Nephron (organoid): ENCODE data around the gene WASF2.

ENCODE experiments used
- H3K27ac Mint-ChIP-seq, 3 experiments: 2 replicates each; pipeline ENCODE4 v1.8.0; 2020; ENCODE audit warnings: mixed read lengths in 3 of 3, mild to moderate bottlenecking in 2 of 3, moderate library complexity in 1 of 3
- H3K27me3 Mint-ChIP-seq: 2 replicates; pipeline ENCODE4 v1.8.0; 2021; ENCODE audit warnings: low read depth, mild to moderate bottlenecking, moderate library complexity, mixed read lengths
- H3K36me3 Mint-ChIP-seq: 2 replicates; pipeline ENCODE4 v1.8.0; 2020; ENCODE audit warnings: low read depth, mixed read lengths
- H3K4me1 Mint-ChIP-seq: 2 replicates; pipeline ENCODE4 v1.8.0; 2020; ENCODE audit warnings: mixed read lengths
- H3K4me3 Mint-ChIP-seq, 3 experiments: 2 replicates each; pipeline ENCODE4 v1.8.0; 2020; ENCODE audit warnings: mild to moderate bottlenecking in 3 of 3, mixed read lengths in 3 of 3, moderate library complexity in 2 of 3
- H3K9me3 Mint-ChIP-seq: 2 replicates; pipeline ENCODE4 v1.8.0; 2020; ENCODE audit warnings: mixed read lengths
- TF ChIP-seq, protein P1 (sequence below), 3 experiments: fragments of 200-600 bp; sonication (generic); IDR thresholded peaks; one replicate each; pipeline ENCODE4 v1.5.0; 2021; ENCODE audit warnings: antibody characterized with exemption in 3 of 3; ENCODE audit not compliant: unreplicated experiment in 3 of 3

Gene WASF2

DNA sequence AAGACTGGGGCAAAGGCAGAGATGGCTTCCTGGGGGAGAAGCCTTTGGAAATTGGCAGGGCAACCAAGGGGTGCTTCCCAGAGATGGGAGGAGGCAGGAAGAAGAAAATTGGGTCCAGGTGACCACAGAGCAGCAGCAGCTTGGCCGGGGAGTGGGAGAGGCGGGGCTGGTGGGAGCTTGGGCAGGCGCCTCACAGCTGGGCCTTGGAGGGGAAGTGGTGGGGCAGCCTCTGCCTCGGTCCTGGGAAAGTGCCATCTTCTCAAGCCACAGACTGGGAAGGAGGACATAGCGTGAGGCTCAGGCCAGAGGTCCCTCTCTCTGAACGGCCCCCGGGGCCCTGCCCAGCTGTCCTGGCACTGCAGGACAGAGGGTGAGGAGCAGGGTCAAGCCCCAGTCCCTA lies 24.0 kb upstream of the WASF2 start:
- peaks cover 58% of the 10 kb centered on the region for H3K4me1 Mint-ChIP-seq

DNA sequence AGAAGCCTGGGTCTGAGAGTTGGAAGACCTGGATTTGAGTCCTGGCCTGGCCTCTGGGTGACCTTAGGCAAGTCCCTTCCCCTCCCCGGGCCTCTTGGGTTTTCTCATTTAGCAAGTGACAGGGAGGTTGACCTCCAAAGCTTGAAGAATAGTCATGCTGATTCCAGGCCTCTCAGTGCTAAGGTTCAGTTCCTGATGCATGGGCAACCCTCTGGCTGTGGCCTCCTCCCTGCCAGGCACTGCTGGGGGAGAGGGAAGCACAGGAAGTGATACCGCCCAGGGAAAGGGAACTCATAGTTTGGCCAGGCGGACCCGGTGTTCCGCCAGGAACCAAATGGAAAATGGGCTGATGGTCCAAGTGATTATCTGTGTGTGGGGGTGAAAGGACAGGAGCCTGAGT lies 23.6 kb upstream of the WASF2 start:
- H3K4me1 Mint-ChIP-seq, result peaks cover 56% of the 10 kb centered on the region
- H3K27ac Mint-ChIP-seq, result peak overlapping the region; percentile 57 to 76 (median 73)
- peak overlapping the region in 2 of 3 experiments; percentile 19 to 32 for H3K4me3 Mint-ChIP-seq
- TF ChIP-seq, protein P1, sequence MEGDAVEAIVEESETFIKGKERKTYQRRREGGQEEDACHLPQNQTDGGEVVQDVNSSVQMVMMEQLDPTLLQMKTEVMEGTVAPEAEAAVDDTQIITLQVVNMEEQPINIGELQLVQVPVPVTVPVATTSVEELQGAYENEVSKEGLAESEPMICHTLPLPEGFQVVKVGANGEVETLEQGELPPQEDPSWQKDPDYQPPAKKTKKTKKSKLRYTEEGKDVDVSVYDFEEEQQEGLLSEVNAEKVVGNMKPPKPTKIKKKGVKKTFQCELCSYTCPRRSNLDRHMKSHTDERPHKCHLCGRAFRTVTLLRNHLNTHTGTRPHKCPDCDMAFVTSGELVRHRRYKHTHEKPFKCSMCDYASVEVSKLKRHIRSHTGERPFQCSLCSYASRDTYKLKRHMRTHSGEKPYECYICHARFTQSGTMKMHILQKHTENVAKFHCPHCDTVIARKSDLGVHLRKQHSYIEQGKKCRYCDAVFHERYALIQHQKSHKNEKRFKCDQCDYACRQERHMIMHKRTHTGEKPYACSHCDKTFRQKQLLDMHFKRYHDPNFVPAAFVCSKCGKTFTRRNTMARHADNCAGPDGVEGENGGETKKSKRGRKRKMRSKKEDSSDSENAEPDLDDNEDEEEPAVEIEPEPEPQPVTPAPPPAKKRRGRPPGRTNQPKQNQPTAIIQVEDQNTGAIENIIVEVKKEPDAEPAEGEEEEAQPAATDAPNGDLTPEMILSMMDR (IDR thresholded peaks at IDR 0.05; ENCODE audit: unreplicated experiment in 3 of 3), result no peak
- H3K9me3 Mint-ChIP-seq, result no peaks in the 10 kb centered on the region
- no peaks in the 10 kb centered on the region for H3K36me3 Mint-ChIP-seq
- no peaks in the 10 kb centered on the region for H3K27me3 Mint-ChIP-seq

More for the DNA sequence above, 24.0 kb upstream of the WASF2 start:
- Mint-ChIP-seq H3K9me3 (no peaks in the 10 kb centered on the region), H3K27ac (peak overlapping the region; percentile 57 to 76 (median 73)), H3K36me3 (no peaks in the 10 kb centered on the region), H3K27me3 (no peaks in the 10 kb centered on the region), H3K4me3 (peak overlapping the region in 1 of 3 experiments; percentile 19)
- TF ChIP-seq, protein P1 (IDR thresholded peaks at IDR 0.05; ENCODE audit: unreplicated experiment in 3 of 3), result no peak

DNA sequence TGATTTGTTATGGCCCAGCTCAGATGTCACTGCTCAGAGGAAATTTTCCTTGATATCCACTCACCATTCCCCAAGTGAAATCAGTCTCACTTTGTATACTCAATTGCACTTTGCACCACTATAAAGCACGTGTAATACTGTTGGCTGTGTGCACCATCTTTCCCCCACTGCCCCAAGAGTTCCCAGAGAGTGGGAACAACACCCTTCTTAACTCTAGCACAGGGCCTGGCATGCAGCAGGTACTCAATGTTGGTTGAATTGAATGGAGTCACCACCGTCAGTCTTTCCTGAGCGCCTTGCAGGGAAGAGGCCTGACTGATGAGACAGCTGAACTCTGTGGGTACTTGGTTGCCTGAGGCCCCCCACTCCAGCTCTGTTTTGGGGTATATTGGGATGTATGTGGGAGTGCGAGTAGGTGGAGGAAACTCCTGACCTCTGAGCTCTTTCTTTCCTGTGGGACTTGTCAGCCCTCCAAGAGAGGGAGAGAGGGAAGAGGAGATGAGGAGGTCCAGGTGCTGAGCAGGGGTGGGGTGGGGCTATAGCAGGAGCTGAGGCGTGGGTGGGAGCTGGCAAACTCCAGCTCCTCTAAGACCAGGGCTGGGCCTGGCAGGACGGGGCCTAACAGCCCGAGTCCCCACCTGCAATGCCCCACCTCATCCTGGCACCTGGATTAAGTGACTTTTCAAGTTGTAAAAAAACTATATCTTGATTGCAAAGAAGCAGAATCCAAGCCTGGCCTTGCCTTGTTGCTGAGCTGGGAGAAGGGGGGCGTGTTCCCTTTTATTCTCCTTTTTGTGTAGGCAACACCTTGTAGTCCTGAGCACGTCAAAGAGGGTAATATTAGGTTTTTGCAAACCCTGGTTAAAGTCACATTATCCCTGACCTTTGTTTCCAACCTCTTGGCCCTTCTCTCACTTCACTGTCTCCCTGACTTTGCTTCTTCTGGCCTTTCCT lies 19.4 kb upstream of the WASF2 start:
- Mint-ChIP-seq H3K27me3 (peaks cover 5% of the 10 kb centered on the region), H3K27ac (peak overlapping the region; percentile 89 to 92 (median 91)), H3K36me3 (no peaks in the 10 kb centered on the region), H3K4me3 (peak overlapping the region in 1 of 3 experiments; percentile 41), H3K9me3 (no peaks in the 10 kb centered on the region), H3K4me1 (peaks cover 41% of the 10 kb centered on the region)
- TF ChIP-seq, protein P1 (IDR thresholded peaks at IDR 0.05; ENCODE audit: unreplicated experiment in 3 of 3), result no peak

DNA sequence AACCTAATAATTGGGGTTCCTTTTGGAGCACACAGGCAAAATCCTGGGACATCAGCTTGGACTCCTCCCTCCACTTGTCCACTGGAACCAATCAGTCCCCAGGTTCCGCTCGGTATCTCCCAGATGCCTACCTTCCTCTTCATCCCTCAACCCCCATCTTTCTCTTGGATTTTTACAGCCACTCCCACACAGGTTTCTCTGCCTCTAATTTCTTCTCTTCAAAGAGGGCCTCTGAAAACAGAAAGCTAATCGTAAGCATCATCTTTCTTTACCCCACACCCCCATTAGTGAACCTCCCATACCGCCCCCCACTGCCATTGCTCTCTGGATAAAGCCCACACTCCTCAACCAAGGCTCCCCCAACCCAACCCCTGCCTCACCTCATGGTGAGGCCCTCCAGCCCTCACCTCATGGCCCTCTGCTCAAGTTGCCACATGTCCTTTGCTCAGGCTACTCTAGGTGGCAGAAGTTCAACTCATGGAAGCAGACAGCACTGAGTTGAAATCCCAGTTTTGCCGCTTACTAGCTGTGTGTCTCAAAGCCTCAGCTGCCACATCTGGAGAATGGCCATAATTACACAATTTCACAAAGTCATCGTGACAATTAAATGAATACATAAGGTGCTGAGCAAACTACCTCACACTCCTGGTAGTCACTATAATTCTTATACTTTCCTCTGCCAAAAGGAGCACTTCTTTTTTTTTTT lies 18.1 kb upstream of the WASF2 start:
- Mint-ChIP-seq H3K4me3 (peak overlapping the region in 1 of 3 experiments; percentile 24), H3K4me1 (peaks cover 46% of the 10 kb centered on the region), H3K36me3 (no peaks in the 10 kb centered on the region), H3K27ac (peak overlapping the region; percentile 81 to 94 (median 92)), H3K9me3 (no peaks in the 10 kb centered on the region), H3K27me3 (peaks cover 5% of the 10 kb centered on the region)
- TF ChIP-seq, protein P1 (IDR thresholded peaks at IDR 0.05; ENCODE audit: unreplicated experiment in 3 of 3), result peak in 1 of 3 experiments; percentile 7

DNA sequence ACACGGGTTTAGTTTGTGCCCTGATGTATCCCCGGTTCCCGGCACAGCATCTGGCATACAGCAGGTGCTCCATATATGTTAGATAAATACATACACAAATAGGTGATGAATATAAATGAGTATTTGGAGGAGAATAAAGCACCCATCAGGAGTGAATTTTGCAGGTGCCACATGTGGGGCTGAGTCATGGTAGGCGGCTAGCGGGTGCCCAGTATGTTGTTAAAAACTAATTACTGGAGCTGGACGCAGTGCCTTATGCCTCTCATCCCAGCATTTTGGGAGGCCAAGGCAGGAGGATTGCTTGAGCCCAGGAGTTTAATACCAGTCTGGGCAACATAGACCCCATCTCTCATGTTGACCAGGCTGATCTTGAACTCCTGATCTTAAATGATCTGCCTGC lies 16.7 kb upstream of the WASF2 start:
- Mint-ChIP-seq H3K9me3 (no peaks in the 10 kb centered on the region), H3K27ac (peak overlapping the region; percentile 84 to 94 (median 88)), H3K4me3 (no peak overlapping the region), H3K4me1 (peaks cover 54% of the 10 kb centered on the region), H3K36me3 (no peaks in the 10 kb centered on the region), H3K27me3 (peaks cover 5% of the 10 kb centered on the region)
- TF ChIP-seq, protein P1 (IDR thresholded peaks at IDR 0.05; ENCODE audit: unreplicated experiment in 3 of 3), result no peak
